HPDE6-E6E7 (cell line): Measurements from ENCODE around the gene SERPINA4.
"Not testable (repeated sequence)": the region's sequence is repeated elsewhere in the genome, so short reads cannot be mapped to it uniquely, and the experiment has no call there.

Experiments
- DNase-seq: peaks from one replicate; pipeline ENCODE4 v3.0.0; 2011; ENCODE audit warnings: missing footprints; ENCODE audit errors: extremely low spot score

The SERPINA4 gene

DNA sequence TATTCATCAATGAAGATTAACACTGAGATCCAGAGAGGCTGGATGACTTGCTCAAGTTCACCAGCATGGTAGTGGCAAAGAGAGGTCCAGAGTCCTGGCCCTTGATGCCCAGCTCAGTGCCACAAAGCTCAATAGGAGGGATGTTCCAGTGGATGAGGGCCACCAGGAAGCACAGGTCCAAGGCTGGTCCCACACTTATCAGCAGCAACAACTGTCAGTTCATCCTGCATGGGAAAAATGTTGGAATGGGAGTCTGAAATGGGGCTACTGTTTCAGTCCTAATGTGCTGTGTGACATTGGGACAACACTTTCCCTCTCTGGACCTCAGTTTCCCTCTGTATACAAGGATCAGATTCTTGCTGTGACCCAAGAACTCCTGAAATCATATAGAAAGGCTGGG is 31.2 kb downstream of the SERPINA4 start:
- no peak for DNase-seq

- no peak for DNase-seq
These were observed 32.1 kb downstream of the SERPINA4 start for GRCh38 chr14:94593376-94593748.

DNA sequence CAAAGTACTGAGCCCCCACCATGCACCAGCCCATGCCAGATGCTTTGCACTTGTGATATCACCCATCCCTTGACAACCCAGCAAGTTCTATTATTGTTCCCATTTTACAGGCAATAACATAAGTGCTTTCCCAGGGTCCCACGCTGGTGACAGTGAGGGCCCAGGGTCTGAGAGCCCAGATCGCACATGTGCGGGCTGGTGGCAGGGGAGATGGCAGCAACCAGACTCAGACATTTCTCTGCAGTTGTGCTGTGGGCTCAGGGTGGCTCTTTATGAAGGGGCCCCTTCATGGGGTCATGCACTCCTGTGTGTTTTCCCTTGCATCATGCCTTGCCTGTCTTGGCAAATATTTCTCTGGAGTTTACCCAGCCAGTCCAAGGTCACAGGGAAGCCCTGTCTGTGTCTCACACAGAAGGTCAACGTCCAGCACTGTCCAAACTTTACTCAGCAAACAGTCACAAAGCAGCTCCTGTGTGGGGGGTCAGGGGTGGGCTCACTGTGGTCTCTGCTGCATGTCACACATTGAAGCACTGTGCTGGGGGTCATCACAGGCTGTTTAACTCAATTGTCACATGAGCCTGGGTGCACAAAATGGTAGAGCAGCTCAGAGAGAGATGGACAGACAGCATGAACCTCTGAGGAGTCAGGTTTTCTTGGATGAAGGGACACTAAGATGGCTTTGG is 32.6 kb downstream of the SERPINA4 start:
- DNase-seq, result no peak

- DNase-seq, result no peak
These were observed 33.2 kb downstream of the SERPINA4 start for GRCh38 chr14:94594441-94594840.

GRCh38 chr14:94595912-94596311 is 34.7 kb downstream of the SERPINA4 start:
- DNase-seq, result no peak

- no peak for DNase-seq
These were observed 35.1 kb downstream of the SERPINA4 start for GRCh38 chr14:94596361-94596760.

DNA sequence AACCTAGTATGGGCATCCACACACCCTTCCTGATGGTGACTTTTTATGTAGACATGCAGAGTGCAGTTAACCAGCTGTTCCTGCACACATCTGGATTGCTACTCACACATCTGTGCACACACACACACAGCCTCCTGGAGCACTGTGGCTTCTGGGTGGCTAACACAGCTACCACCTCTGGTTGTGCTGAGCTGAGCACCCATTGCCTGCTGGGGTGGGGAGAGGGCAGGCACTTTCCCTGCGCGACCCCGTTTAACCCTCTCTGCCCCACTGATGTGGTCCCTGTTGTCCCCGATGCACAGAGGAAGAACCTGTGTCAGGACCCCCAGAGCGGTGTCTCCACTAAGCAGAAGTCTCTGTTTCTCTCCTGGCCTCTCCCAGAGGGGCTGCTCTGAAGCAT is 36.5 kb downstream of the SERPINA4 start:
- no peak for DNase-seq

DNA sequence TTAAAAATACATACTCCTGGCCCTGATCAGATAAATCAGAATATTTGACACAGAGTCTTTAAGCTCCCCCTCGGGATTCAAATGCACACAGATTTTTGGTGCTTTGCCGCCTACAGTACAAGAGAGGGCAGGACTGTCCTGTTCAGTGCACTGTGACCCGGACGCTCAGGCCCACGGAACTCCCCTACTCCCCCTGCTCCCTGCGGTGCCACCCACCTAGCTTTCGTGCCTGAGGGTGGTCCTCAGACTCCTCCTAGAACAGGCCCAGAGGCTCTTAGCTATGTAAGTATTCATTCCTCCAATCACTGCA is 37.2 kb downstream of the SERPINA4 start:
- no peak for DNase-seq

DNA sequence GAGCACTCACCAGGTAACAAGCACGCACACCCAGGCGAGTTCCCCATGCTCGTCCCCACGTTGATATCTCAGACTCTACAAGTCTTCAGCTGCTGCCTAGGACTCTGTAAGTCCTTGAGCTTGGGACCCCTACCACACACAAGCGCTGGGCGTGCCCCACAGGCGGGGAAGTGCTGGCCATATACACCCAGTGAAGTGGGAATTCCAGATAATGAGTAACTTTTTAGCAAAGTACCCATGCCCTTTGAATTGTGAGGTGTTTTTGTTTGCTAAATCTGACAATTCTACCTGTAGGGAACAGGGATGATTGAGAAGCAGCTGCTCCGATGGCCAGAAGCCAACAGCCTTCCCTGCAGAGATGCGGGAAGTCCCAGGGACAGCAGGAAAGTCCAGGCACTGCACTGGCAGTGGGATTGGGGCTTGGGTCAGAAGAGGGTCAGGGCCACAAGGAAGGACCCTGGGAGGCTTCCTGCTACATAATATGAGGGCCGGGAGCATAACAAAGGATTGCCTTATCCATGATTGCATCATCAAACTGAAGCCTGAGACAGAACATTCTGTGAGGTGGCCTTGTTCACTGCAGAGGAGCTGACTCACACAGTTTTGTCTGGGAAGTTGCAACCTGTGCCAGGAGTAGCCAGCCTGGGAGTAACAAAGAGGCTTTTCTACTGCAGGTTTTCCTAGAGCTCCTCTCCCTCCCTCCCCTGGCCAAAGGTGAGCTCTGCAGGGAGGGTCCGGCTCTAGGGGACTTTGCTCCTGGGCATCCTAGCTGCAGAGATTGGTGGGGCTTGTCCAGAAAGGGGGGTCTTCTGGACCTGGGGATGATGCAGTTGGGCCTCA is 37.8 kb downstream of the SERPINA4 start:
- peak; percentile 89 for DNase-seq

DNA sequence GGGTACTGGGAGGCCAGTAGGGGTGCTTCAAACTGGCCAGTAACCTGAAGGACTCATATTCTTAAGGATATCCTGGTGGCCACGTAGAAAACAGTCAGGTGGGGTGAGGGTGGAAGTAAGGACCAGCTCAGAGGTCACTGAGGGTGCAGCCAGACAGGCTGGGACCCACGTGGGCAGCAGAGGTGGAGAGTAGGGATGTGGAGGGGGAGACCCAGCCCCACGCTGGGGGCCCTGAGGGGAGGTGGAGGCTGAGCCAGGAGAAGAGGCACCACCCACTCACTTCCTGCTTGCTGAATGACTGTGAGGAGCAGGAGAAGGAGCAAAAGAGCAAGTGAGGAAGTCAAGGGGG is 38.4 kb downstream of the SERPINA4 start:
- no peak for DNase-seq

DNA sequence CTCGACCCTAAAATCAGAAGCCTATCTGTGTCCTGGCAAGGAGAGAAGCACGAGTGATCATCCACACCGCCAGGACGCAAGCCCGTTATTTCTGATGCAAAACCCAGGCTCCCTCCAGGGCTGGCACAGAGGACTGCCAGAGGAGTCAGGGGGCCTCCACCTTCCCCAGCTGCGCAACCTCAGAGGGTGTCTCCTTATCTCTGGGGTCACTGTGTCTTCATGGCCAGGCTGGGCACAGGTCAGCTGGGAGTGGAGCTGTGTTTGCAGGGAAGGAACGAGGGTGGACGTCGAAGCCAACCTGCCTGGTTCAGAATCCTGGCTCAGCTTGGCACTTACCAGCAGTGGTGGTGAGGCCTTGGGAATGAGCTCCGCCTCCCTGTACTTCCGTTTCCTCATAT is 38.9 kb downstream of the SERPINA4 start:
- DNase-seq, result no peak

- peak; percentile 31 for DNase-seq
These were observed 40.7 kb downstream of the SERPINA4 start for GRCh38 chr14:94601884-94602391.

DNA sequence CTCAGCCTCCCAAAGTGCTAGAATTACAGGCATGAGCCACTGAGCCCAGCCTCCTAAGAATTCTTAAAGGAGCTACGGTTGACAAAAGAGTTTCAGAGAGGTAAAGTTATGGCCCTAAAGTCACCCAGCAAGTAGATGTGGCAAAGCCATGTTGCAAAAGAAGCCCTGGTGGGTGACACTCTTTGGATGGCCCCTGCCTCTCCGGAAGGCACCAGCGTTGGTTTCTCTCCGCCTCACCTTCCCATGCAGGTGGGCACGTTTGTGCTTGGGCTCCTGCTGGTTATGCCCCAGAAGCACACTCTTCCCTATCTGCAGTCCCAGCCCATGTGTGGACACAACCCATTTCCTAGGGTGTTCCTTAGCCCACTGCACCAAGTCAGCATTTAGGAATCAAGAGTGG is 41.5 kb downstream of the SERPINA4 start:
- DNase-seq, result no peak

DNA sequence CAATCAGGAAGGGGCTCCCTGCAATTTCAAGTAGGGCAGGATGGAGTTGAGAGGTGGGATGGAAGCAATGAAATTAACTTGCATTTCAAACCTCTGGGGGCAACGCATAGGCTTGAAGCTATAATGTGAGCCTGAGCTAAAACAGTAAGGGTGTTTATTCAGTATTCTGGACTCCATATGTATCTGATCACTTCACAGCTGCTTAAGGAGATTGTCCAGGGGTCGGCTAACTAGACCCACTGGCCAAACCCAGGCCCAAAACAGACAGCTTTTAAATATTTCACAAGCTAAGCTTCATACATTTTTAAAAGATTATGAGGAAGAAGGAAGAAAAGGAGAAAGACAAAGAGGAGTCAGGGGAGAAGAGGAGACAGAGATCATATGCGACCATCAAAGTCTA is 44.1 kb downstream of the SERPINA4 start:
- no peak for DNase-seq

DNA sequence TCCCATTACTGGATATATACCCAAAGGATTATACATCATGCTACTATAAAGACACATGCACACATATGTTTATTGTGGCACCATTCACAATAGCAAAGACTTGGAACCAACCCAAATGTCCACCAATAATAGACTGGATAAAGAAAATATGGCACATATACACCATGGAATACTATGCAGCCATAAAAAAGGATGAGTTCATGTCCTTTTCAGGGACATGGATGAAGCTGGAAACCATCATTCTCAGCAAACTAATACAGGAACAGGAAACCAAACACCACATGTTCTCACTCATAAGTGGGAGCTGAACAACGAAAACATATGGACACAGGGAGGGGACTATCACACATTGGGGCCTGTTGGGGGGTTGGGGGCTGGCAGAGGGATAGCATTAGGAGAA is 47.7 kb downstream of the SERPINA4 start:
- not testable (repeated sequence) for DNase-seq

GRCh38 chr14:94611179-94611578 is 49.9 kb downstream of the SERPINA4 start:
- DNase-seq, result no peak

DNA sequence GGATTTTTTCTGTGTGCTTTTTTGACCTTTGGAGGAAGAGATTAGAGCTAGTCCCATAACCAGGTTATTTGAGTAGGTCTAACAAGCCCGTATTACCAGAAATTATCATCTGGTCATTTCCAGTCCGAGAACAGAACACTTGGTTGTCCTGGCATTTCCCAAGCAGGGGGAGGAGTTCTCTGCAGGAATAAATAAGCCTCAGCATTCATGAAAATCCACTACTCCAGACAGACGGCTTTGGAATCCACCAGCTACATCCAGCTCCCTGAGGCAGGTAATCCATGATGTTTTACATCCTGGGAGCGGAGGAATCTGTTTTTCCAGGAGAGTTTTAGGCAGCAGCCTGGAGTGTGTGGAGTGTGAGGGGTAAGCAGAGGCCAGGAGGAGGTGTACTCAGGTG is 50.9 kb downstream of the SERPINA4 start, which contains the start of gene SERPINA3:
TSS of gene SERPINA3 (plus strand) at position 218 of the 400 bp plus-strand sequence. CDS start 2,051 bp downstream, outside the sequence.
- DNase-seq, result no peak

DNA sequence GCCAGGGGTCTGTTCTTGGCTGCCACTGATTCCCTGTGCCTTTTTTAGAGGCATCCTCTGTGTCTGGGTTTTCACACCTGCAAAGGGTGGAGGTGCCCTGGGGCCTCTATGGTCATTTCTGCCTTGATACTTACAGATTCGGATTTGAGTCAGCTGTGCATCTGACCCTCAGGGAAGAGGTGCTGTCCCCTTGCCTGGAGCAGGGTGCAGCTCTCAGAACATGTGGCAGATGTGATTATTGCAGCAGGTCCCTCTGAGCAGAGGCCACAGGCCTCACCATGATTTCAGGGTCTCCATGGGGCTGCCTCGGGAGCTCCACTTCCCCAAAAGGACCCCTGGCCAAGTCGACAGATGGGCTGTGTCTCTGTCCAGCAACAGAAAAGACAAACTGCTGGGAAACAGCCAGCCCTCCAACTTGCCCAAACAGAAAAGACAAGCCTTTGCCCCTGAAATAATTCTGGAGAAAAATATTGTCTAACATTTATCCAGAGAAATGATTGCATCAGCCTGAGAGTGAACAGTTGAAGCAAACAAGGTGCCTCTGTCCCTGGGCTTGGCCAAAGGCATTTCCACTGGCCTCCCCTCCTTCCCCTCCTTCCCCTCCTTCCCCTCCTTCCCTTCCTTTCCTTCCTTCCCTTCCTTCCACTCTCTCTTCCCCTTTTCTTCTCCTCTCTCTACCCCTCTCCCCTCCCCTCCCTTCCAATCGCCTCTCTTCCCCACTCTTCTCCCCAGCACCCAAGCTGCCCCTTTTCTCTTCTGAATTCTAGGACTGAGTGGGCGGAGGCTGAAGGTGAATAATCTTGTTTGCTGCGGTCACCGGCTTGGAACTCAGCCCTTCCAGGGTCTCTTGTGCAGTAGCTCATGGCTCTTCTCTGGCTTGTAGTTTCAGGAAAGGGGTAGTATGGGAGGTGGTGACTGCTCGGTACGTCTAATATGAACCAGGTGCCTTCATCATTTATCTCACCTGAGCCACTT is 51.6 kb downstream of the SERPINA4 start:
- no peak for DNase-seq

DNA sequence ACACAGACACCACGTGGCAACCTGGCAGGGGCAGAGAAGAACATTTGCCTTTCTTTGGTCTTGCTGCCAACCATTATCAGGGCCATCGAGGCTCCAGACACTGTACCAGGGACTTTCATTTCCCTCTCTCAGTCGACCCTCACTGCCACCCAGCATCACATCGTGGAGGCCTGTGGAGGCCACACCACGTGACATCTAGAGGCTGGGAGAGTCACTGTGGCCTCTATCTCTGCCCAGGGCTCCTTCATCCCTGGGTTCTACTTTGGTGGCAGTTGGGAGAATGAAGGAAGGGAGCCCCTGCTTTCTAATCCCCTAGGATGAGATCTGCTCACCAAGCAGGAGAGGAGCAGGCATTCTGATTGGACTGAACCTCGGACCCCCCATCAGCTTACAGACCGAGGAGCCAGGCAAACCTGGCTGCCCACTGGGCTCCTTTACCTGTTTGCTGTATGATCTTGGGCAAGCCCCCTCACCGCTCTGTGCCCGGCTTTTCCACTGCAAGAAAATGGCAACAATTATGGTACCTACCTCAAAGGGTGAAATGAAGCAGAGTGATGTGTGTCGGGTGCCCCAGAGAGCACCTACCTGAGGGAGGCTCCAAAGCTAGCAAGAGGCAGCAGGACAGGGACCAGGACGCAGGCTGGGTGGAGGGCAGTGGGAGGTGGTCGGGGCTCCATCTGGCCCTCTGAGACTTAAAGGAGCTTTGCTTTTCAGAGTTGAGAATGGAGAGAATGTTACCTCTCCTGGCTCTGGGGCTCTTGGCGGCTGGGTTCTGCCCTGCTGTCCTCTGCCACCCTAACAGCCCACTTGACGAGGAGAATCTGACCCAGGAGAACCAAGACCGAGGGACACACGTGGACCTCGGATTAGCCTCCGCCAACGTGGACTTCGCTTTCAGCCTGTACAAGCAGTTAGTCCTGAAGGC is 52.7 kb downstream of the SERPINA4 start:
- no peak for DNase-seq

- no peak for DNase-seq
These were observed 53.6 kb downstream of the SERPINA4 start for GRCh38 chr14:94614802-94615201.

DNA sequence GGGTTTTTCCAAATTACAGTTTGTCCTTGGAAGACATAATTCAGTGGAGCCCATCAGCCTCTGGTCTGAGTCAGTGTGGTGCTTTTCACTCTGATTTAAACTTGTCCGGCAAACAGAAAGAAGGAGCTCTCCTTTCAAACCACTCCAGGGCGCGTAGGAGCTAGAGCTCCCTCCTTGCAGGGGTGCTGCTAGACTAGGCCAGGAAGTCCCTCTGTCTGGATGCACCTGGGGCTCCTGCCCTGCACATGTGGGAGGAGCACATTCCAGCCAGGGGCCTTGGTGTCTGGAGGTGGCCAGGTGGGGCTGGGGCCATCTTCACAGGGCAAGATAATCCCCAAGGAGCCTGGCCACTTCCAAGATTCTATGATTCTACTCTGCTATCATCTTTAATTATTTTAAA is 54.0 kb downstream of the SERPINA4 start:
- no peak for DNase-seq
